ENCODE data around the gene FMNL2.

- TF ChIP-seq FOXP2 (optimal IDR thresholded peaks at IDR 0.05; ENCODE audit: control extremely low read depth, extremely low read length, insufficient read depth) (no peak), POLR2AphosphoS5 (IDR thresholded peaks at IDR 0.05; ENCODE audit: borderline replicate concordance, low read depth, low read length) (no peak)
Measured at GRCh38 chr2:152620208-152620607, 285.2 kb downstream of the FMNL2 start.
